PFSK-1 (cell line): ENCODE results near the gene SSR4.

Experiments
- FOXP2 ChIP-seq: optimal IDR thresholded peaks from 2 replicates; pipeline ENCODE3; 2011; ENCODE audit warnings: borderline replicate concordance, control low read depth, inconsistent platforms; ENCODE audit not compliant: insufficient read depth; ENCODE audit errors: extremely low read length, extremely low read depth
- POLR2AphosphoS5 ChIP-seq: IDR thresholded peaks from 2 replicates; pipeline ENCODE4 v1.6.1; 2012; ENCODE audit warnings: low read depth, mild to moderate bottlenecking, control low read depth, low read length, moderate library complexity
- SIN3A ChIP-seq: IDR thresholded peaks from 2 replicates; pipeline ENCODE4 v1.6.1; 2012; ENCODE audit warnings: mild to moderate bottlenecking, low read length, moderate library complexity, borderline replicate concordance; ENCODE audit not compliant: insufficient read depth
- TAF1 ChIP-seq: IDR thresholded peaks from 2 replicates; pipeline ENCODE4 v1.6.1; 2012; ENCODE audit warnings: low read length, control low read depth, borderline replicate concordance; ENCODE audit not compliant: insufficient read depth
- TF ChIP-seq, protein P1 (sequence below), 2 experiments: IDR thresholded peaks; 2 replicates each; pipeline versions ENCODE4 v1.6.1 to v1.8.0; 2011 to 2012; ENCODE audit warnings: low read depth in 2 of 2, low read length in 2 of 2, control low read depth in 1 of 2, inconsistent platforms in 1 of 2, mild to moderate bottlenecking in 1 of 2, moderate library complexity in 1 of 2; ENCODE audit not compliant: insufficient read depth in 1 of 2

Gene SSR4

DNA sequence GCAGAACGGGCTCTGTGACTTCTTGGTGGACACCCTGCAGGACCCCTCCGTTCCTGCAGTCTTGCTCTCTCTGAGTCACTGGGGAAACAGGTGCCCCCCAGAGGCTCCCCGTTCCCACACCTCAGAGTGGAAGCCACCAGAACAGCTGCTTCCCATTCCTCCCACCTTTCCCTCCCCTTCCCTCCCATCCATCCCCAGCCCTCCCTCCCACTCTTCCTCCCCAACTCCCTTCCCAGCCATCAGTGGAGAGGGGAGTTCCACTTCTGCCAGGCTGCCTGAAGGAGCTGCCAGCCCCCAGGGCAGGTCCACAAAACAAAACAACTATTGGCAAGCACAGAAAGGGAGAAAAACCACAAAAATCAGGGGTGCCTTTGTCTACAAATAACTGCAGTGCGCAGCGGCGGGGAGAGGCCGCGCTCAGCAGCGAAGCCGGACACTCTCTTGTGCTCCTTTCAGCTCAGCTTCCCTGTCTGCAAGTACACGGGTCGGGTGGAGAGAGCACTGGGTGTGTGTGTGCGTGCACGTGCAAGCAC lies 8.1 kb downstream of the SSR4 start:
- TF ChIP-seq SIN3A: no peak
- no peak for TF ChIP-seq POLR2AphosphoS5
- TF ChIP-seq, protein P1, sequence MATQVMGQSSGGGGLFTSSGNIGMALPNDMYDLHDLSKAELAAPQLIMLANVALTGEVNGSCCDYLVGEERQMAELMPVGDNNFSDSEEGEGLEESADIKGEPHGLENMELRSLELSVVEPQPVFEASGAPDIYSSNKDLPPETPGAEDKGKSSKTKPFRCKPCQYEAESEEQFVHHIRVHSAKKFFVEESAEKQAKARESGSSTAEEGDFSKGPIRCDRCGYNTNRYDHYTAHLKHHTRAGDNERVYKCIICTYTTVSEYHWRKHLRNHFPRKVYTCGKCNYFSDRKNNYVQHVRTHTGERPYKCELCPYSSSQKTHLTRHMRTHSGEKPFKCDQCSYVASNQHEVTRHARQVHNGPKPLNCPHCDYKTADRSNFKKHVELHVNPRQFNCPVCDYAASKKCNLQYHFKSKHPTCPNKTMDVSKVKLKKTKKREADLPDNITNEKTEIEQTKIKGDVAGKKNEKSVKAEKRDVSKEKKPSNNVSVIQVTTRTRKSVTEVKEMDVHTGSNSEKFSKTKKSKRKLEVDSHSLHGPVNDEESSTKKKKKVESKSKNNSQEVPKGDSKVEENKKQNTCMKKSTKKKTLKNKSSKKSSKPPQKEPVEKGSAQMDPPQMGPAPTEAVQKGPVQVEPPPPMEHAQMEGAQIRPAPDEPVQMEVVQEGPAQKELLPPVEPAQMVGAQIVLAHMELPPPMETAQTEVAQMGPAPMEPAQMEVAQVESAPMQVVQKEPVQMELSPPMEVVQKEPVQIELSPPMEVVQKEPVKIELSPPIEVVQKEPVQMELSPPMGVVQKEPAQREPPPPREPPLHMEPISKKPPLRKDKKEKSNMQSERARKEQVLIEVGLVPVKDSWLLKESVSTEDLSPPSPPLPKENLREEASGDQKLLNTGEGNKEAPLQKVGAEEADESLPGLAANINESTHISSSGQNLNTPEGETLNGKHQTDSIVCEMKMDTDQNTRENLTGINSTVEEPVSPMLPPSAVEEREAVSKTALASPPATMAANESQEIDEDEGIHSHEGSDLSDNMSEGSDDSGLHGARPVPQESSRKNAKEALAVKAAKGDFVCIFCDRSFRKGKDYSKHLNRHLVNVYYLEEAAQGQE (IDR thresholded peaks at IDR 0.05; ENCODE audit: insufficient read depth in 1 of 2, low read depth in 2 of 2, low read length in 2 of 2): no peak
- no peak for TF ChIP-seq FOXP2
- no peak for TF ChIP-seq TAF1

DNA sequence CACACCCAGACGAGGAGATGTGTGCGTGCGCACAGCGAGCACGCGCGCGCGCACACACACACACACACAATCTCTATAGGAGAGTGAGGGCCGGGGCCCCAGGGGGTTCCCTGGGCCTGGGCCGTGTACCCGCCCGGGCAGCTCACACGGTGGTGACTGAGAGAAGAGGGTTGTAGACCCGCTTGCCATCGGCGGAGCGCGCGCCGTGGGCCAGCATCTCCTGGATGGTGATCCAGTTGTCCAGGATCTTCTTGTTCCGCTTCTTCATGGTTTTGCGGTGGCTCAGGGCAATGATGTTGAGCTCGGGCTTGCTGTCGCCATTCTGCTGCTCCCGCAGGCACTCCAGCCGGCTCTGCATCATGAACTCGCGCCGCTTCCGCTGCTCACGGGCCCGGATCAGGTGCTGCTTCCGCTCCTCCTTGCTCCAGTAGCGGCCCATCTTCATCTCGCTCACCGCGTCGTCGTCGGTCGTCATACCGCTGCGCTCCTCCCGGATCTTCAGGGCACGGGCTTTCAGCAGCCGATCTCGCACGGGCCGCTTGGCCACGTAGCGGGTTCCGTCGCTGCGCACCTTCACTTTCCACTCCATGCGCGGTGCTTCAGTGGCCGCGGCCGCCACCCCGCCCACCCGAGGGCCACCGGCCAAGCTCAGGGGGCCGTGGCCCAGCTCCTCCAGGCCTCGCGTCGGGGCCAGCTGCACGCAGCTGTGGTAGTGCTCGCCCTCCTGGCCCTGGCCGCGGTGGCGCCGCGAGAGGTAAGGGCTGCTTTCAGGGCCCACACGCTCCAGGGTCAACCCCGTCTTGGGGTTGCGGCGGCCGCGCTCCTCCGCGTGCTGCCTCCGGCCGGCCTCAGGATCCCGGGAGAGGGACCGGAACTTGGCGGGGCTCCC lies 9.0 kb downstream of the SSR4 start:
- TF ChIP-seq SIN3A (no peak), FOXP2 (no peak), POLR2AphosphoS5 (no peak), TAF1 (no peak)
- TF ChIP-seq, protein P1 (IDR thresholded peaks at IDR 0.05; ENCODE audit: insufficient read depth in 1 of 2, low read depth in 2 of 2, low read length in 2 of 2): no peak

DNA sequence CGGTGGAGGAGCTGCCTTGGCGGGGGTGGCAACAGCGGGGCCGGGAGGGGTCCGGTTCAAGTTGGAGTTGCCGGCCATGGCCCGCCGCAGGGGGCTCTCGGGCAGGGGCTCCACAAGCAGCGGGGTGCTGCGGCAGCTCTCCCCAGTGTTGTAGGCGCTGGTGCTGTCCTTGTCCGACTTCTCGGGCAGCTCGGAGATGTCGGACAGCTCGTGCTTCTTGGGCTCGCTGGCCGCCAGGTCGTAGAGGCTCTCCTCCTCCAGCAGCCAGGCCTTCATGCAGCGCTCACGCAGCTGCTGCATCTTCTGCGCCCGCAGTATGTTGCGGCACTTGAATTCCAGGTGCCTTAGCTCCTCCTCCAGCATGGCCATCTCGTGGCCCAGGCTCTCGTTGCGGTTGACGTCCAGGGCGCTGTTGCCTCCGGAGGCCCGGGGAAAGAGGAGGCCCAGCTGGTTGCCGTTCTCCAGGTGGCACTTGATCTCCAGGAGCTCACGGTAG lies 9.7 kb downstream of the SSR4 start:
- TF ChIP-seq, protein P1 (IDR thresholded peaks at IDR 0.05; ENCODE audit: insufficient read depth in 1 of 2, low read depth in 2 of 2, low read length in 2 of 2): no peak
- TF ChIP-seq SIN3A: no peak
- TF ChIP-seq FOXP2: no peak
- TF ChIP-seq TAF1: no peak
- TF ChIP-seq POLR2AphosphoS5: no peak

DNA sequence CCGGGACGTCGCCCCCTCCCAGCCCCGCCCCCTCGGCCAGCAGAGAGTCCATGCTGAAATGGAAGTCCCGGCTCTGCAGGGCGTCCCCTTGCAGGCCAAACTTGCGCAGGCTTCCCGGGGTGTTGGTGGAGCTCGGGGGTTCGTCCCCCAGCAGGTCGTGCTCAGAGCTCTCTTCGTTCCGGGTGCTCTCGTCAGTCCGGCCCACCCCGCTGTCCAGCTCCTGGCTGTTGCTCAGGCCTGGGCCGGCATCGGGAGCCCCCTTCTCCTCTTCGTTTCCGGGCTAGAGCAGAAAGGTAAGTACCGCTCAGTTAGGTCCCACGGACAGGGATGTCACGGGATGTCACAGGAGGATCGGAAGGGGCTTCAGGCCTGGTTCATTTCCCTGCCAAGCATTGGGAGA lies 10.2 kb downstream of the SSR4 start:
- TF ChIP-seq, protein P1 (IDR thresholded peaks at IDR 0.05; ENCODE audit: insufficient read depth in 1 of 2, low read depth in 2 of 2, low read length in 2 of 2): no peak
- TF ChIP-seq SIN3A: no peak
- TF ChIP-seq FOXP2: no peak
- TF ChIP-seq POLR2AphosphoS5: no peak
- no peak for TF ChIP-seq TAF1
